Renal cortical epithelial cell (primary cell): ENCODE data around the gene SPTBN1. TPM values are rescaled to one million over a fixed set of nuclear protein-coding genes. Genes with fewer than 3 reads are reported as not detected.
A peak's percentile ranks its signal among the peaks of the same experiment; 100 is the strongest.

Source experiments
- DNase-seq: peaks from one replicate; pipeline ENCODE4 v3.0.0-alpha.2; 2011; ENCODE audit warnings: low read depth
- total RNA-seq: library from RNA; depleted of rRNA; stranded (reverse); fragments of >200 nt; gene quantifications from 2 replicates; pipeline ENCODE4 v1.2.3, GENCODE V29; 2014

The SPTBN1 gene
- total RNA-seq, 1 donor from 2014 or later, result 447 TPM

- no peak for DNase-seq
These were observed 174.9 kb downstream of the SPTBN1 start for GRCh38 chr2:54630858-54631497.

GRCh38 chr2:54631755-54632154, 175.6 kb downstream of the SPTBN1 start:
- DNase-seq, result no peak

GRCh38 chr2:54632733-54633692, 176.9 kb downstream of the SPTBN1 start:
- peak; percentile 89 for DNase-seq

- no peak for DNase-seq
These were observed 177.9 kb downstream of the SPTBN1 start for GRCh38 chr2:54634021-54634420.

- DNase-seq, result peak; percentile 95
These were observed 178.7 kb downstream of the SPTBN1 start for GRCh38 chr2:54634564-54635511.

- DNase-seq, result peak; percentile 33
These were observed 179.5 kb downstream of the SPTBN1 start for GRCh38 chr2:54635554-54636152.

GRCh38 chr2:54636415-54637139, 180.4 kb downstream of the SPTBN1 start:
- no peak for DNase-seq

- DNase-seq, result no peak
These were observed 182.0 kb downstream of the SPTBN1 start for GRCh38 chr2:54638103-54638502.

GRCh38 chr2:54638774-54639187, 182.7 kb downstream of the SPTBN1 start:
- no peak for DNase-seq

GRCh38 chr2:54639609-54640008, 183.5 kb downstream of the SPTBN1 start:
- no peak for DNase-seq

- no peak for DNase-seq
These were observed 184.9 kb downstream of the SPTBN1 start for GRCh38 chr2:54640834-54641540.

GRCh38 chr2:54641988-54642387, 185.9 kb downstream of the SPTBN1 start:
- DNase-seq, result no peak

- no peak for DNase-seq
These were observed 186.7 kb downstream of the SPTBN1 start for GRCh38 chr2:54642677-54643430.

- DNase-seq, result no peak
These were observed 188.1 kb downstream of the SPTBN1 start for GRCh38 chr2:54644236-54644635.

- DNase-seq, result no peak
These were observed 190.2 kb downstream of the SPTBN1 start for GRCh38 chr2:54646170-54646927.

- no peak for DNase-seq
These were observed 192.1 kb downstream of the SPTBN1 start for GRCh38 chr2:54648256-54648655.

GRCh38 chr2:54649191-54649590, 193.1 kb downstream of the SPTBN1 start:
- no peak for DNase-seq

- no peak for DNase-seq
These were observed 193.5 kb downstream of the SPTBN1 start for GRCh38 chr2:54649633-54650032.

GRCh38 chr2:54650612-54651011, 194.5 kb downstream of the SPTBN1 start:
- DNase-seq, result no peak
